ENCODE measurements around the gene OTUD6A. TPM values are rescaled to one million over a fixed set of nuclear protein-coding genes. Genes with fewer than 3 reads are reported as not detected.

OTUD6A gene
- total and polyA plus RNA-seq, 9 of the 15 experiments (the other 6 are each of a cell fraction or from before 2014, with no cell fraction given) = not detected

DNA sequence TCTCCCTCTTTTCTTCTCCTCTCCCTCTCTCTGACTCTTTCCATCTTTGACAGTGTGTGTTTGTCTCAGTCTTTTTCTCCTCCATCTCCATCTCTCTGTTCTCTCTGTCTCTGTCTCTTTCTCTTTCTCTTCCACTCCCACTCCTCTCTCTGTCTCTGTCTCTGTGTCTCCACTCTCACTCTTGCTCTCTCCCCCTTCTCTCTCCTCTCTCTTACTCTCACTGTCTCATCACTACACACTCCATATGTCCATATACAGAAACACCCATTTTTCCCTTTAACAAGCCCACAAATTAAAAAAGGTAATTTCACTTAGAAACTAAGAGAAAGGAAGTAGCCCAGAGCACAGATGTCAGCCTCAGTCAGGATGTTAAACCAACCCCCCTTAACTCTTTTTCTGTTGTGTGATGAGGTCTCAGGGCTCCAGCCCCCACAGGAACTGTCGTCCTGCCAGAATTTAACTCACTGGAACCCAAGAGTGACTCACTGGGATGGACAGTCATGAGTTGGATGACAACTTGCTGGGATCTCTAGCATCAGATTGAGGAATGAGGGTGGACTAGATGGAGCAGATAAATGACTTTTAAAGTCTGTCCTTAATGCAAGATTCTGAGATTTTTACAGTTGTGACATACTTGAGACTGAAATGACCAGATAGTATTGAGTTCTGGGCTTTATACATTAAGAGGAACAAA is 27.5 kb downstream of the OTUD6A start (continued):
- no peak for TF ChIP-seq GATAD2B (IDR thresholded peaks at IDR 0.05; ENCODE audit: borderline replicate concordance)
- TF ChIP-seq ZBTB49 (CRISPR knock-in tag; IDR thresholded peaks at IDR 0.05; ENCODE audit: borderline replicate concordance) = no peak
- TF ChIP-seq PBX2 (CRISPR knock-in tag; IDR thresholded peaks at IDR 0.05; ENCODE audit: low read depth) = no peak
- TF ChIP-seq PBX2 (tag; conservative IDR thresholded peaks at IDR 0.05; ENCODE audit: low read depth) = no peak
- no peak for TF ChIP-seq ZNF75A (CRISPR knock-in tag; IDR thresholded peaks at IDR 0.05)
- TF ChIP-seq DEAF1 (CRISPR knock-in tag; IDR thresholded peaks at IDR 0.05) = no peak
- TF ChIP-seq ZNF644 (tag; IDR thresholded peaks at IDR 0.05; ENCODE audit: low read depth) = no peak
- TF ChIP-seq NFATC3 (IDR thresholded peaks at IDR 0.05) = no peak
